HepG2 (cell line): ENCODE results near the gene RASA4B. TPM values are rescaled to one million over a fixed set of nuclear protein-coding genes. Genes with fewer than 3 reads are reported as not detected.
A peak's percentile ranks its signal among the peaks of the same experiment; 100 is the strongest.

Experiments used
- ATAC-seq: fragments of 200-7000 bp; cut with Tn5 transposase; 3 replicates; pipeline ENCODE4 v1.9.1; 2020; ENCODE audit warnings: mild to moderate bottlenecking, moderate library complexity
- BruUV-seq: library from RNA; stranded (reverse); fragments of 400-500 nt; replicated peaks from 2 replicates; lab custom pipeline; 2021; lab: Mats Ljungman, UMichigan
- CTCF ChIA-PET: fragments of 300-600 bp; formaldehyde crosslinking; extraction: SDS; loops from one replicate; lab custom pipeline; 2021; ENCODE audit warnings: low total read pairs, inconsistent platforms, low intra/inter-chr PET ratio; lab: Yijun Ruan, JAX
- POLR2A ChIA-PET: fragments of 350-600 bp; sonication (Branson Sonifier 250); formaldehyde crosslinking; loops from one replicate; lab custom pipeline; 2020; ENCODE audit warnings: antibody characterized with exemption, inconsistent platforms; lab: Yijun Ruan, JAX
- DNase-seq: peaks from one replicate; pipeline ENCODE4 v3.0.0-alpha.2; 2015; ENCODE audit warnings: low spot score
- FAIRE-seq: peaks from 3 replicates; lab custom pipeline; 2011; peaks lifted over from hg19 to GRCh38; lab: Jason Lieb, UNC
- H2AFZ ChIP-seq: one replicate; pipeline ENCODE4 v1.6.1; 2011; ENCODE audit warnings: low read length, inconsistent platforms
- H3K27ac ChIP-seq: fragments of 300-600 bp; 3 replicates; pipeline ENCODE4 v1.8.0; 2011; ENCODE audit warnings: mixed run types, mild to moderate bottlenecking, mixed read lengths, low read length, inconsistent platforms; ENCODE audit not compliant: insufficient read depth; ENCODE audit errors: extremely low read length
- H3K27me3 ChIP-seq, 2 experiments: fragments of 200-600 bp in 1 of 2; 2 replicates in 1 of 2; 3 replicates in 1 of 2; pipeline versions ENCODE4 v1.6.0 to v1.8.0; 2011; ENCODE audit warnings: low read length in 2 of 2, mild to moderate bottlenecking in 2 of 2, moderate library complexity in 2 of 2, inconsistent platforms in 1 of 2; ENCODE audit not compliant: insufficient read depth in 2 of 2, control insufficient read depth in 1 of 2
- H3K36me3 ChIP-seq, 2 experiments: fragments of 200-600 bp in 1 of 2; replicated peaks in 1 of 2; 2 replicates in 1 of 2; 3 replicates in 1 of 2; pipeline versions ENCODE4 v1.5.1 to v1.8.0; 2011; ENCODE audit warnings: low read length in 2 of 2, inconsistent platforms in 1 of 2; ENCODE audit not compliant: insufficient read depth in 2 of 2, control insufficient read depth in 1 of 2
- H3K4me1 ChIP-seq: 2 replicates; pipeline ENCODE4 v1.5.1; 2012; ENCODE audit warnings: low read length, inconsistent platforms; ENCODE audit not compliant: insufficient read depth
- H3K4me2 ChIP-seq: 2 replicates; pipeline ENCODE4 v1.6.0; 2011; ENCODE audit warnings: low read depth, low read length, inconsistent platforms
- H3K4me3 ChIP-seq, 3 experiments: fragments of 200-600 bp in 1 of 3; sonication (generic), shearing (Covaris generic) in 1 of 3; replicated peaks in 1 of 3; 2 replicates each; pipeline ENCODE4 v1.5.1; 2011 to 2016; ENCODE audit warnings: low read length in 3 of 3, inconsistent platforms in 2 of 3, low read depth in 2 of 3, mild to moderate bottlenecking in 2 of 3, control low read depth in 1 of 3, mixed read lengths in 1 of 3; ENCODE audit not compliant: insufficient read depth in 1 of 3
- H3K79me2 ChIP-seq: one replicate; pipeline ENCODE4 v1.6.1; 2011; ENCODE audit warnings: low read length, inconsistent platforms; ENCODE audit not compliant: insufficient read depth
- H3K9ac ChIP-seq: 2 replicates; pipeline ENCODE4 v1.6.0; 2011; ENCODE audit warnings: mild to moderate bottlenecking, low read depth, low read length, inconsistent platforms; ENCODE audit not compliant: insufficient read depth
- H3K9me3 ChIP-seq: 2 replicates; pipeline ENCODE4 v1.5.1; 2012; ENCODE audit warnings: mild to moderate bottlenecking, low read length
- H4K20me1 ChIP-seq: 2 replicates; pipeline ENCODE4 v1.6.0; 2011; ENCODE audit warnings: inconsistent platforms, mild to moderate bottlenecking, low read length, moderate library complexity; ENCODE audit not compliant: insufficient read depth
- DMAP1 ChIP-seq: IDR thresholded peaks from 2 replicates; pipeline ENCODE4 v1.6.1; 2016
- EED ChIP-seq: sonication (generic); formaldehyde crosslinking; IDR thresholded peaks from 2 replicates; pipeline ENCODE4 v1.5.0; 2020; ENCODE audit warnings: mild to moderate bottlenecking, missing genetic modification reagents
- FOXC1 ChIP-seq: sonication (generic); formaldehyde crosslinking; IDR thresholded peaks from 2 replicates; pipeline ENCODE4 v1.8.0; 2022; ENCODE audit warnings: mild to moderate bottlenecking, missing genetic modification reagents, borderline replicate concordance
- GABPA ChIP-seq, 2 experiments: IDR thresholded peaks; 2 replicates each; pipeline ENCODE4 v1.6.1; 2011 to 2016; ENCODE audit warnings: low read depth in 2 of 2, low read length in 1 of 2, missing biosample characterization in 1 of 2, missing genetic modification characterization in 1 of 2
- KDM6A ChIP-seq: IDR thresholded peaks from 2 replicates; pipeline ENCODE4 v1.6.1; 2016; ENCODE audit warnings: low read depth
- KMT2A ChIP-seq: sonication (generic); formaldehyde crosslinking; IDR thresholded peaks from 2 replicates; pipeline ENCODE4 v1.4.0; 2020; ENCODE audit warnings: missing genetic modification reagents
- MIXL1 ChIP-seq: IDR thresholded peaks from 2 replicates; pipeline ENCODE4 v1.6.1; 2016
- SAFB2 ChIP-seq: sonication (generic); formaldehyde crosslinking; IDR thresholded peaks from 2 replicates; pipeline ENCODE4 v1.5.1; 2020; ENCODE audit warnings: missing genetic modification reagents, low read depth, mild to moderate bottlenecking, borderline replicate concordance
- ZNF34 ChIP-seq: sonication (generic); formaldehyde crosslinking; IDR thresholded peaks from 2 replicates; pipeline ENCODE4 v1.4.0; 2020; ENCODE audit warnings: mild to moderate bottlenecking, missing genetic modification reagents, borderline replicate concordance
- ZNF589 ChIP-seq: sonication (generic); formaldehyde crosslinking; conservative IDR thresholded peaks from 2 replicates; pipeline ENCODE4 v1.8.0; 2022; ENCODE audit warnings: mild to moderate bottlenecking, moderate library complexity, missing genetic modification reagents
- ZNF614 ChIP-seq: IDR thresholded peaks from 2 replicates; pipeline ENCODE4 v1.6.1; 2018; ENCODE audit warnings: missing biosample characterization, missing genetic modification reagents, inconsistent platforms, borderline replicate concordance
- ZNF746 ChIP-seq: sonication (generic); formaldehyde crosslinking; IDR thresholded peaks from 2 replicates; pipeline ENCODE4 v1.8.0; 2022; ENCODE audit warnings: mild to moderate bottlenecking, missing genetic modification reagents
- ZNF773 ChIP-seq: sonication (generic); formaldehyde crosslinking; IDR thresholded peaks from 2 replicates; pipeline ENCODE4 v1.4.0; 2020; ENCODE audit warnings: missing genetic modification reagents, borderline replicate concordance
- ZNF784 ChIP-seq: sonication (generic); formaldehyde crosslinking; IDR thresholded peaks from 2 replicates; pipeline ENCODE4 v1.5.1; 2020; ENCODE audit warnings: missing genetic modification reagents, mild to moderate bottlenecking, borderline replicate concordance
- ZNF790 ChIP-seq: sonication (generic); formaldehyde crosslinking; IDR thresholded peaks from 2 replicates; pipeline ENCODE4 v1.8.0; 2022; ENCODE audit warnings: missing genetic modification reagents, mild to moderate bottlenecking, borderline replicate concordance
- ZNF891 ChIP-seq: sonication (generic); formaldehyde crosslinking; IDR thresholded peaks from 2 replicates; pipeline ENCODE4 v1.5.0; 2020; ENCODE audit warnings: mild to moderate bottlenecking, missing genetic modification reagents
- WGBS: methylation state at CpG from one replicate; pipeline ENCODE4 v1.1.6; 2017; ENCODE audit warnings: low lambda C conversion rate; 5-methylcytosine and 5-hydroxymethylcytosine counted together
- in situ Hi-C: cut with HindIII; loops from 2 replicates; pipeline ENCODE4 v1.10.0; 2017; ENCODE audit warnings: low pct_unique_long_range_greater_than_20kb; ENCODE audit not compliant: extremely low pct_ligation_motif_present
- intact Hi-C: fragments of 100-400 bp; cut with micrococcal nuclease; formaldehyde crosslinking; loops from one replicate; pipeline ENCODE4 v1.10.0; 2022; ENCODE audit not compliant: unreplicated experiment
- polyA plus RNA-seq, 8 experiments: library from polyadenylated mRNA; depleted of rRNA in 3 of 8; stranded (reverse) in 7 of 8; unstranded in 1 of 8; fragments of >200 nt; fragmentation: Illumina TruSeq in 4 of 8; extraction: Trizol in 4 of 8; gene quantifications; 2 replicates each; pipeline versions ENCODE4 v1.2.1 to v1.2.3, GENCODE V29; 2011 to 2016; ENCODE audit warnings: low read depth in 4 of 8, missing spikeins in 1 of 8, mixed read lengths in 1 of 8; ENCODE audit not compliant: insufficient read depth in 1 of 8
- total RNA-seq, 5 experiments: library from RNA; depleted of rRNA; stranded (reverse); fragments of >200 nt; fragmentation: Illumina TruSeq; extraction: Trizol; gene quantifications; 2 replicates each; pipeline ENCODE4 v1.2.3, GENCODE V29; 2016; ENCODE audit warnings: low read depth in 1 of 5
- TF ChIP-seq, protein P1 (sequence below): sonication (generic); formaldehyde crosslinking; IDR thresholded peaks from 2 replicates; pipeline ENCODE4 v1.4.0; 2020; ENCODE audit warnings: missing genetic modification reagents, low read depth, mild to moderate bottlenecking, borderline replicate concordance
- TF ChIP-seq, protein P2 (sequence below): sonication (generic); formaldehyde crosslinking; IDR thresholded peaks from 2 replicates; pipeline ENCODE4 v1.4.0; 2020; ENCODE audit warnings: missing genetic modification reagents

Gene RASA4B
- total and polyA plus RNA-seq, 2 of the 13 experiments (the other 11 are each of a cell fraction or from before 2014, with no cell fraction given) = 0.82 to 1.3 TPM

- DNase-seq (peak; percentile 82), ATAC-seq (peak; percentile 90)
- POLR2A ChIA-PET = interaction anchor here (1.9 kb wide), 1 partner anchor 13 kb away, joined by 5 read pairs; no protein-coding TSS in a partner anchor
- TF ChIP-seq KMT2A (CRISPR knock-in tag) (peak; percentile 66; the same call in 1 of the 2 replicates), MIXL1 (no peak), FOXC1 (CRISPR knock-in tag) (peak; percentile 78; the same call in 1 of the 2 replicates), ZNF589 (peak; percentile 78; the same call in 1 of the 2 replicates), KDM6A (peak; percentile 12; the same call in 1 of the 2 replicates), DMAP1 (CRISPR knock-in tag) (0 out of 2 replicates have a peak, but pooled peaks have one; percentile 16), ZNF773 (CRISPR knock-in tag) (no peak; the same call in 1 of the 2 replicates), ZNF746 (CRISPR knock-in tag) (peak; percentile 31; the same call in 1 of the 2 replicates), ZNF784 (CRISPR knock-in tag) (0 out of 2 replicates have a peak, but pooled peaks have one; percentile 15), EED (CRISPR knock-in tag) (peak; percentile 41), ZNF790 (CRISPR knock-in tag) (peak; percentile 21; the same call in 1 of the 2 replicates), ZNF614 (CRISPR knock-in tag) (peak; percentile 23; the same call in 1 of the 2 replicates), ZNF891 (CRISPR knock-in tag) (peak; percentile 79; the same call in 1 of the 2 replicates), GABPA (IDR thresholded peaks at IDR 0.05; ENCODE audit: low read depth, low read length) (no peak), GABPA (CRISPR knock-in tag; IDR thresholded peaks at IDR 0.05; ENCODE audit: low read depth) (peak; percentile 84), SAFB2 (CRISPR knock-in tag) (peak; percentile 90), ZNF34 (CRISPR knock-in tag) (0 out of 2 replicates have a peak, but pooled peaks have one; percentile 60)
- TF ChIP-seq, protein P1, sequence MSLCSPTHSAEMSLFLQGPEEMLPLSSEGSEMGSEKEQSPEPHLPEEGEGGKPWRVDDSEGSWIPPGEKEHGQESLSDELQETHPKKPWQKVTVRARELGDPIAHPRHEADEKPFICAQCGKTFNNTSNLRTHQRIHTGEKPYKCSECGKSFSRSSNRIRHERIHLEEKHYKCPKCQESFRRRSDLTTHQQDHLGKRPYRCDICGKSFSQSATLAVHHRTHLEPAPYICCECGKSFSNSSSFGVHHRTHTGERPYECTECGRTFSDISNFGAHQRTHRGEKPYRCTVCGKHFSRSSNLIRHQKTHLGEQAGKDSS (CRISPR knock-in tag) = 0 out of 2 replicates have a peak, but pooled peaks have one; percentile 51
- TF ChIP-seq, protein P2, sequence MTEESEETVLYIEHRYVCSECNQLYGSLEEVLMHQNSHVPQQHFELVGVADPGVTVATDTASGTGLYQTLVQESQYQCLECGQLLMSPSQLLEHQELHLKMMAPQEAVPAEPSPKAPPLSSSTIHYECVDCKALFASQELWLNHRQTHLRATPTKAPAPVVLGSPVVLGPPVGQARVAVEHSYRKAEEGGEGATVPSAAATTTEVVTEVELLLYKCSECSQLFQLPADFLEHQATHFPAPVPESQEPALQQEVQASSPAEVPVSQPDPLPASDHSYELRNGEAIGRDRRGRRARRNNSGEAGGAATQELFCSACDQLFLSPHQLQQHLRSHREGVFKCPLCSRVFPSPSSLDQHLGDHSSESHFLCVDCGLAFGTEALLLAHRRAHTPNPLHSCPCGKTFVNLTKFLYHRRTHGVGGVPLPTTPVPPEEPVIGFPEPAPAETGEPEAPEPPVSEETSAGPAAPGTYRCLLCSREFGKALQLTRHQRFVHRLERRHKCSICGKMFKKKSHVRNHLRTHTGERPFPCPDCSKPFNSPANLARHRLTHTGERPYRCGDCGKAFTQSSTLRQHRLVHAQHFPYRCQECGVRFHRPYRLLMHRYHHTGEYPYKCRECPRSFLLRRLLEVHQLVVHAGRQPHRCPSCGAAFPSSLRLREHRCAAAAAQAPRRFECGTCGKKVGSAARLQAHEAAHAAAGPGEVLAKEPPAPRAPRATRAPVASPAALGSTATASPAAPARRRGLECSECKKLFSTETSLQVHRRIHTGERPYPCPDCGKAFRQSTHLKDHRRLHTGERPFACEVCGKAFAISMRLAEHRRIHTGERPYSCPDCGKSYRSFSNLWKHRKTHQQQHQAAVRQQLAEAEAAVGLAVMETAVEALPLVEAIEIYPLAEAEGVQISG (CRISPR knock-in tag) = peak; percentile 96
Observed at GRCh38 chr7:102464577-102465280, 52.8 kb downstream of the RASA4B start, which contains the start of the genes ALKBH4 and LRWD1. TSS of gene ALKBH4 (minus strand) at chr7:102464863. CDS start at chr7:102464836, 27 bp downstream. TSS of gene LRWD1 (plus strand) at chr7:102464984. CDS start at chr7:102465081, 97 bp downstream.

More at GRCh38 chr7:102464577-102465280, 52.8 kb downstream of the RASA4B start, which contains the start of the genes ALKBH4 and LRWD1:
- H3K9ac ChIP-seq = peak within 1 kb of the TSS; percentile 95
- peak within 1 kb of the TSS; percentile 93 for H2AFZ ChIP-seq
- H3K79me2 ChIP-seq = peaks cover 14% of the 10 kb centered on the region
- peaks cover 0 to 5% of the 10 kb centered on the region in 2 experiments; a peak in 2 of 5 replicates for H3K27me3 ChIP-seq
- CTCF ChIA-PET = no interaction called here
- intact Hi-C loops = no loop called here
- H3K4me3 ChIP-seq = peak within 1 kb of the TSS; percentile 93 to 100 (median 94)
- peaks cover 25% of the 10 kb centered on the region for H3K4me1 ChIP-seq
- H4K20me1 ChIP-seq = no peaks in the 10 kb centered on the region
- WGBS = under 1% methylated on average over 24 of the region's 81 CpGs
- BruUV-seq = no TSS peak
- peaks cover 0 to 3% of the 10 kb centered on the region in 2 experiments; a peak in 2 of 5 replicates for H3K36me3 ChIP-seq
- peak within 1 kb of the TSS; percentile 87 for H3K4me2 ChIP-seq
- no peaks in the 10 kb centered on the region for H3K9me3 ChIP-seq
- in situ Hi-C loops = no loop called here
- peak; percentile 46 for FAIRE-seq
- peak within 1 kb of the TSS; percentile 59 for H3K27ac ChIP-seq
